HG03469 (cell line): ENCODE results near the gene KDM2B.

Experiments
- ATAC-seq: cut with Tn5 transposase; IDR thresholded peaks from one replicate; pipeline ENCODE4 v1.9.1; 2021; ENCODE audit warnings: mild to moderate bottlenecking, moderate library complexity, moderate number of reproducible peaks; ENCODE audit not compliant: unreplicated experiment

KDM2B gene

DNA sequence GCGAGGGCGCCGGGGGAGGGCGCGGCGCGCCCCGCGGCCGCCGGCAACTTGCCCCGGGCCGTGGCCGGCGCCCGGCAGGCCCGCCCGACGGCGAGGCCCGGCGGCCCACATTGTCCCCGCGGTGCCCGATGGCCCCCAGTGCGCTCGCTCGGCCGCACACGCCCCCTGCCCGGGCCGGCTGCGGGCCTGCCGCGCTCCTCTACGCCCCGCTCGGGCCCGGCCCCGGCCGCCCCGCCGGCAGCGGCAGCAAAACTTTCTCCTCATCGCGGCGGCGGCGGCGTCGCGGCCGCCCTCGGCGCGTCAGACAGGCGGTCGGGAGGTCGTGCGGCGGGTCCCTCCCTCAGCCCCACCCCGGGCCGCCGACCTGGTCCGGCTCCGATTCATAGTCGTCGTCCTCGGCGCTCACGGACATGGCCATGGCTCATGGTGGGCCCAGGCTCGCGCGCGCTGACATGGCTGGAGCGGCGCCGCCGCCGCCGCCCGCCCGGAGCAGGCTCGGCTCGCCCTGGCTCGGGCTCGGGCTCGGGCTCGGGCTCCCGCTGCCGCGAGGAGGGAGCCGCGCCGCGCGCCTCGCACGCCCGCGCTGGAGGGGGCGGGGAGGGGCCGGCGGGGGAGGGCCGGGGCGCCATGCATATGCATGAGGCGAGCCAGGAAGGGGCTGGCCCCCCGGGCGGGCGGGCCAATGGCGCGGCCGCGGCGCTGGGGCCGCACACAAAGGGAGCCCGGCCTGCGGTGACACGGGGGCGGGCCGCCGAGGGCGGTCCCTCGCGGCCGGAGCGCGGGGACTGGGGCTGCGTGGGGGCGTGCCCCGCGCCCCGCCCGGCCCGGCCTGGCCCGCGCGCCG, 113.8 kb downstream of the KDM2B start:
- ATAC-seq: peak; percentile 72

- ATAC-seq: peak; percentile 4
Observed at GRCh38 chr12:121465921-121466793, 114.7 kb downstream of the KDM2B start.

DNA sequence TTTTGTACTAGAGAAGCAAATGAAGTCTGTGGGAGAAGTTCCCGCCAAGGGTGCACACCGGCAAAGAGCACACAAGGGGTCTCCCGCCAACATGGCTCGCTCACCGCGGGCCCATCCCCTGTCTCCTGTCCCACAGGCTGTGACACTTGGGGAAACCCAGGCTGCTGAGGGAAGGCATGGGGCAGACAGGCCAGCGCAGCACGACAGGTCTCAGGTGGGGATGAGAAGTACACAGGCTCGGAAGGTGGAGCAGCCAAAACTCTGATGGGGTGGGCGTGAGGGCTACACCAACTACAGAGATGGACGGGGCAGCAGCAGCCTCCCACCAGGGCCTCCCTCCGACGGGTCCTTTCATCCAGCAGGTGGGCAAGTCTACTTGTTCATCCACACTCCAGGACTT, 116.5 kb downstream of the KDM2B start:
- ATAC-seq: no peak

GRCh38 chr12:121461048-121461447, 119.8 kb downstream of the KDM2B start:
- ATAC-seq: no peak

DNA sequence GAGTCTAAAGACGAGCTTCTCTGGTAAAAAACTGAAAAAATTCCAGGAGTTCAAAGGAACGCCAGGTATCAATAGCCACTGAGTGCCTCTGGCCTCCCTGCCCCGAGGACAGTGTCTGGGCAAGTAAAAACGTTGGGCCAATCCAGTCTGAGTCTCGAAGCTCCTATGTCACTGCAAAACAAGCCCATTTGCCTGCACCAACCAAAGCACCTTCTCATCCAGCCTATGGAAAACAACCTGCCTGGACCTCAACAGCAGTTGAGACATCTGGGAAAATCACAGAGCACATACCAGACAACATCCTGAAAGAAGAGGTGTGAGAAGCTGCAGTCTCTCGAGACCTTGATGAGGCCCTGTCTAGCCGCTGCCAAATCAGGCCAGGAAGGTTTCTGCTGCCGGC, 124.3 kb downstream of the KDM2B start:
- no peak for ATAC-seq

DNA sequence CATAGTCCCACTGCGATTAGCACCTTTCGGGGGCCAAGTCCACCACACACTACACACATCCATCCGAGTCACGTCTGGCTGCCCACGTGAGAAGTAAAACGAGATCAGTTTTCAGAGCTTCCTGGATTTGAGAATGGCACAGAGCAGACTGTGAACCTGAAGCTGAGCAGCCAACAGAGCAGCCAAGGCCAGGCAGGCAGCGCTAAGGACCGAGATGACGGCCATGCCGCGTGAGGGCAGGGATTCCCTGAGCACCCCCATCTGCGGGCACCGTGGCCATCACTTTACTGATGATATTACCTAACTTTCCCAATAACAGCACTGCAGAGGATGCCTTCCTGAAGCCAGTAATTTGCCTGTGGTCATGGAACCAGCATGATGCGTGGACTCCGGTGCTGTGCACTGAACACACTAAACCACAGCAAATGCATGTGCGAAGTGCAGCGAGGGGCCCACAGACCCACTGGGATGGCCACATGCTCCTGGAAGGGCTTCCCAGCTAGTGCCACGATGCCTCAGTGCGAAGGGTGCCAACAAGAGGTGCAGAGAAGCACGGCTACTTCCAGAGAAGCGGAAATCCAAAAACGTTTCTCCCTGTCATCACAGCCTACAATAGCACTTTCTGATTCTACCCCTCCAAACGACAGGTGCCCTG, 124.9 kb downstream of the KDM2B start:
- no peak for ATAC-seq

DNA sequence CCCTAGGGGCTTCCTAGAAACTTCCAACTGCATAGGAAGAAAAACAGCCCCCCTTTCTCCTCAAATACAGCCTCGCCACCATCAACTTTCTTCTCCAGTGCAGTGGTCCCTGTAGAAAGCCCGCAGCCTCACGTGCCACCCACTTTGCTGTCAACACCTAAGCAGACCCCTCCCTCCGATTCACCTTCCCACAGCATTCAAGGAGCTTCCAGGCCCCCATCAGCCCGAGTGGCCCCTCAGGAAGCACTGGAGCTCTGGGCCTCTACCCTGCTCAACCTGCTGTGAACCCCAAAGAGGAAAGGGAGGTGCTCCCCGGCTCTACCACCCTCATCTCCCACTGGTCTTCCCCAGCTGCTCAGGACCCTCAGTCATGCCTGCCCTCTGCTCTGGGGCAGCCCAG, 125.9 kb downstream of the KDM2B start:
- ATAC-seq: no peak

DNA sequence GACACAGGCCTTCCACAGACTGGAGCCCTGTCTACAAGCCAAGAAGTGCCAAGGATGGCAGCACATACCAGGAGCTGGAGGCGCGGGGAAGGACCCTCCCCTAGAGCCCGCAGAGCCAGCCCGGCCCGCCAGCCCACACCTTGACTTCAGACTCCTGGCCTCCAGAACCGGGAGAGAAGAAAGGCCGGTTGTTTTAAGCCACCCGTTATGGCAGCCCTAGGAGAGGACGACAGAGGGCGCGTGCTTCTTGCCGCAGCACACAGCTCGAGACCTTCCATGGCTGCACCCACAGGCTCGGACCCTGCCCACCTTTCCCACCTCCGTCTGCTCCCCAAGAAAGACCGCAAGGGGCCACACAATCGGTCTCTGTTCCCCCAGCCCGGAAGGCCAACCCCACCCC, 127.2 kb downstream of the KDM2B start:
- no peak for ATAC-seq

DNA sequence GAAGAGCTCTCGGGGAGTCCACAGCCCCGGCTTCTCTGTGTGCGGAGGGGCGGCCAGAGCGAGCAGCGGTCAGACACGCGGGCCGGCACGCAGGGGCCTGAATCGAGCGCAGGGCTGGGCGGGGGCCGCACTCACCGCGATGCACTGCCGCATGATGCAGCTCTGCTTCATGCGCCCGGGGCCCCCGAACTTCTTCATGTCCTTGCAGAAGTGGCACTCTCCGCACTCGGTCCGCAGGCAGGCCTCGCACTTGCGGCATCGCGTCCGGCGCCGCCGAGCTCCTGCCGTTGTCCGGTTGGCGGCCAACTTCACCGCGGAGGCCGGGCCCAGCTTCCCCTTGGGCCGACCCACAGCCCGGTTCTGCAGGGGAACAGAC, 127.8 kb downstream of the KDM2B start:
- ATAC-seq: no peak

DNA sequence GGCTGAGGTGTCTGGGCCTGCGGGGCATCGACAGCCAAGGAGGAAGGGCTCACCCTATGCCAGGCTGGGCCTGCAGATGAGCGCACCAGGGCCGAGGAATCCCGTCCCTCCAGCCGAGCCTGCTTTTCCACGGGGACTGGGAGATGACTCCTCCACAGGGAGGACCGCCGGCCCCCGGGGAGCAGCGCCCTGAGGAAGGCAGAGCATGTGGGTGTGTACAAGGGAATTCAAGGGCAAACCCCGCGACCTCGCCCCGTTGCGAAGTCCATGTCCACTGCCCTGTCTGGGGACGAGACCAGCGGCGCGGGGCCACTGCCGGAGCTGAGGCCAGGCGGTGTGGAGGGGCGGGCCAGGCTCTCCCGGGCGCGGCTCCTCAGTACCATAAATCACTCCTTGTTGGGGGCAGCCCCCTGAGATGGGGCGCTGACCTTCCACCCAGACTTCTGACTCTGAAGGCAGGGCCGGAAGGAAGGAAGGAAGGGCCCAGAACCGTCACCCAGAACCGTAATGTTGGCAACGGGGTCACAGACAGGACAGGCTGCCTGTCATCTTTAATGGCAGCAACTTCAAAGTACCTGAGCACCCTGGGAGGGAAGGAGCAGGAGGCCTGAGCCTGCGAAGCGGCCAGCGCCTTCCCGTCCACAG, 128.4 kb downstream of the KDM2B start:
- ATAC-seq: no peak

DNA sequence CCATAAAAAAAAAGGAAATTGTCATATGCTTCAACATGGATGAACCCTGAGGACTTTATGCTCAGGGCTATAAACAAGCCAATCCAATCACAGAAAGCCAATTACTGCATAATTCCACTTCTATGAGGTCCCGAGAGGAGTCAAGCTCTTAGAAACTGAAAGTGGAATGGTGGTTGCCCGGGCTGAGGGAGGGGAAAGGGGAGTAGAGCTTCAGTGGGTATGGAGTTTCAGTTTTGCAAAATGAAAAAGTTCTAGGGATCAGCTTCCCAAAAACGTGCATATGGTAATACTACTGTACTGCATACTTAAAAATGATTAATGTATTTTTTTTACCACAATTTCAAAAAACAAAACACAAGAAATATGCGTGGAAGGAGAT, 128.9 kb downstream of the KDM2B start:
- ATAC-seq: no peak

- no peak for ATAC-seq
Observed at GRCh38 chr12:121448771-121449315, 132.0 kb downstream of the KDM2B start.

DNA sequence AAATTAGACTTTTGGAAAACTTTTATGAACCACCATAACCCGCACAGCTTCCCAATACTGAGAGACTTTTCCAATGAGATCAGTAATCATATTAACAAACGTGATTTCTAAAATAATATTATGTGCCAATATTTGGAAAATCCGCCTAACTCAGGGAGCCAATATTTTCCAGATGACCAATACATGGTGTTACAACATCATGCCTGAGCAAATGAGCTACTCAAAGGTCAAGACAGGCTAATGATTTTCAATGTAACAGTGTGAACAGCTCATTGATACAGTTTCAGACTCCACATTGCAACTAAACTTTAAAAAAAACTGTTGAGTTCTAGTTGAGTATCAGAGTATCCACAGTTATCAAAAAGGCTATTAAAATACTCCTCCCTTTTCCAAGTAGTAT, 134.1 kb downstream of the KDM2B start:
- no peak for ATAC-seq

DNA sequence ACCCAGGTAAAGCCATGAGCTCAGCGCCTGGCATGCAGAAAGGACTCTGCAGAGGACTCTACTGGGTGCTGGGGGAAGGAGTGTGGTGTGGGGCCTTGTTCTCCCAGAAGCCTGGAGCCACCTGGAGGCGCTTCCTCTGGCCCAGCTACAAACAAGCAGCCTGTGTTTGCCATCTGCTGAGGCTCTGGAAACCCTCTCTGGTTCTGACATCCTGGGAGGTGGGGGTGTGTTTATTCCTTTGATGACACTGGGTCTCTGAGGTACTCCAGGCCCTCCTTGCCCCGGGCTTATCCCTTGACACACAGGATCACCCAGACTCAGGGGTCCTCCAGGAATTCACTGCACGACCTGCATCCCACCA, 136.0 kb downstream of the KDM2B start:
- no peak for ATAC-seq

GRCh38 chr12:121443911-121444841, 136.6 kb downstream of the KDM2B start:
- ATAC-seq: no peak

- ATAC-seq: no peak
Observed at GRCh38 chr12:121443193-121443870, 137.5 kb downstream of the KDM2B start.

GRCh38 chr12:121442028-121442948, 138.5 kb downstream of the KDM2B start:
- ATAC-seq: no peak

DNA sequence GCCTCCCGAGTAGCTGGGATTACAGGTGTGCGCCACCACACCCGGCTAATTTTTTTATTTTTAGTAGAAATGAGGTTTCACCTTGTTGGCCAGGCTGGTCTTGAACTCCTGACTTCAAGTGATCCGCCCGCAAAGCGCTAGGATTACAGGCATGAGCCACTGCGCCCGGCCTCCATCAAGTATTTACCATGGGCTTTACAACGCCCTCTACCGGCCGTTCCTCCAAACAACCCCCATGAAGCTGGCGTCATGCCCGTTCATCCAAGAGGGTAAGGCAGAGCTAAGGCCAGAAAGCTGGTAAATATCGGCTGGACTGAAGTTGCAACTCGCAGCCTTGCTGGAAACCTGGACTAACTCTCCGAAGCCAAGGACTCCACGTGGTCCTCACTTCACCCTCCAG, 139.3 kb downstream of the KDM2B start:
- ATAC-seq: no peak
